Spinal cord (tissue), 4 donors: ENCODE data around the gene CDC37L1. TPM values are rescaled to one million over a fixed set of nuclear protein-coding genes. Genes with fewer than 3 reads are reported as not detected.

Experiments
- polyA plus RNA-seq, 2 donors: library from polyadenylated mRNA; unstranded; fragments of 120-200 nt; gene quantifications; one replicate each; pipeline ENCODE4 v1.2.1, GENCODE V29; 2013; ENCODE audit not compliant: insufficient read length in 2 of 2
- total RNA-seq, 2 donors: library from RNA; depleted of rRNA in 1 of 2; stranded (reverse); fragments of 120-200 nt in 1 of 2; fragments of >200 nt in 1 of 2; gene quantifications; one replicate each; pipeline versions ENCODE4 v1.2.3 to v1.2.4, GENCODE V29; 2013 to 2014

The CDC37L1 gene
- total and polyA plus RNA-seq, 4 donors: 23.0 to 31.7 (median 27.0) TPM

Other genes with a start within 250 kb of the CDC37L1 start
- gene SLC1A1, start 189.1 kb upstream of the CDC37L1 start, total RNA-seq: 10 to 100 TPM; 22.3 to 47.2 TPM
- 10 to 100 TPM; 53.8 to 67.7 TPM for gene SLC1A1, start 189.1 kb upstream of the CDC37L1 start, polyA plus RNA-seq
- 10 to 100 TPM in 1 of 2 donors, 1 to 10 TPM in 1; 9.4 to 12.0 TPM for gene PLPP6, start 17.3 kb upstream of the CDC37L1 start, total RNA-seq
- 10 to 100 TPM; 14.0 to 15.1 TPM for gene PLPP6, start 17.3 kb upstream of the CDC37L1 start, polyA plus RNA-seq
- 1 to 10 TPM; 5.9 to 7.9 TPM for gene SPATA6L, start 13.1 kb upstream of the CDC37L1 start, total RNA-seq
- gene SPATA6L, start 13.1 kb upstream of the CDC37L1 start, polyA plus RNA-seq: 1 to 10 TPM; 3.2 to 5.8 TPM
- gene AK3, start 61.6 kb downstream of the CDC37L1 start, total RNA-seq: 10 to 100 TPM; 52.2 to 58.1 TPM
- 10 to 100 TPM; 58.8 to 59.3 TPM for gene AK3, start 61.6 kb downstream of the CDC37L1 start, polyA plus RNA-seq
- 10 to 100 TPM; 29.2 to 32.0 TPM for gene RCL1, start 113.4 kb downstream of the CDC37L1 start, total RNA-seq
- 10 to 100 TPM; 14.3 to 16.0 TPM for gene RCL1, start 113.4 kb downstream of the CDC37L1 start, polyA plus RNA-seq